ENCODE measurements around the gene FIBP.

FIBP gene

DNA sequence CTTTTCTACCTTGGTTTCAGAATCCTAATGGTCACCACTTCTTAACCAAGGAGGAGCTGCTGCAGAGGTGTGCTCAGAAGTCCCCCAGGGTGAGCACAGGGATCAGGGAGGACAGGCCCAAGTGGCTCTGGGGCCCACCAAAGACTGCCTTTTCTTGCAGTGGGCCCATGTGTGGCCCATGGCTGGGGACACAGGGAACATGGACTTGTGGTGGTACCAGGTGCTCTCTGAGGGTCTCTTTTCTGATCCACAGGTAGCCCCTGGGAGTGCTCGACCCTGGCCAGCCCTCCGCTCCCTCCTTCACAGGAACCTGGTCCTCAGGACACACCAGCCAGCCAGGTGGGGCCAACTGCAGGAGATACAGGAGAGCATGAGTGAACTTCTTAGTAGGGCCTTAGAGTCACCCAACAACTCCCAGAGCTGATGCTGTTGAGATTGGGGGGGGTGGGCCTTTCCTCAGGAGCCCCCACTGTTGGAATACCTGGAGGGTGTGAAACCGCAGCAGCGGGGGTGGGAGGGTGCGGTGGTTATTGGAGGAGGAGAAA, 26.0 kb downstream of the FIBP start:
- H3K4me3 ChIP-seq (ENCODE audit: control insufficient read depth, low read depth, low read length), result no peak overlapping the region
- TF ChIP-seq, protein P1, sequence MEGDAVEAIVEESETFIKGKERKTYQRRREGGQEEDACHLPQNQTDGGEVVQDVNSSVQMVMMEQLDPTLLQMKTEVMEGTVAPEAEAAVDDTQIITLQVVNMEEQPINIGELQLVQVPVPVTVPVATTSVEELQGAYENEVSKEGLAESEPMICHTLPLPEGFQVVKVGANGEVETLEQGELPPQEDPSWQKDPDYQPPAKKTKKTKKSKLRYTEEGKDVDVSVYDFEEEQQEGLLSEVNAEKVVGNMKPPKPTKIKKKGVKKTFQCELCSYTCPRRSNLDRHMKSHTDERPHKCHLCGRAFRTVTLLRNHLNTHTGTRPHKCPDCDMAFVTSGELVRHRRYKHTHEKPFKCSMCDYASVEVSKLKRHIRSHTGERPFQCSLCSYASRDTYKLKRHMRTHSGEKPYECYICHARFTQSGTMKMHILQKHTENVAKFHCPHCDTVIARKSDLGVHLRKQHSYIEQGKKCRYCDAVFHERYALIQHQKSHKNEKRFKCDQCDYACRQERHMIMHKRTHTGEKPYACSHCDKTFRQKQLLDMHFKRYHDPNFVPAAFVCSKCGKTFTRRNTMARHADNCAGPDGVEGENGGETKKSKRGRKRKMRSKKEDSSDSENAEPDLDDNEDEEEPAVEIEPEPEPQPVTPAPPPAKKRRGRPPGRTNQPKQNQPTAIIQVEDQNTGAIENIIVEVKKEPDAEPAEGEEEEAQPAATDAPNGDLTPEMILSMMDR (IDR thresholded peaks at IDR 0.05; ENCODE audit: control insufficient read depth, insufficient read depth, low read depth, low read length, missing control alignments), result no peak

DNA sequence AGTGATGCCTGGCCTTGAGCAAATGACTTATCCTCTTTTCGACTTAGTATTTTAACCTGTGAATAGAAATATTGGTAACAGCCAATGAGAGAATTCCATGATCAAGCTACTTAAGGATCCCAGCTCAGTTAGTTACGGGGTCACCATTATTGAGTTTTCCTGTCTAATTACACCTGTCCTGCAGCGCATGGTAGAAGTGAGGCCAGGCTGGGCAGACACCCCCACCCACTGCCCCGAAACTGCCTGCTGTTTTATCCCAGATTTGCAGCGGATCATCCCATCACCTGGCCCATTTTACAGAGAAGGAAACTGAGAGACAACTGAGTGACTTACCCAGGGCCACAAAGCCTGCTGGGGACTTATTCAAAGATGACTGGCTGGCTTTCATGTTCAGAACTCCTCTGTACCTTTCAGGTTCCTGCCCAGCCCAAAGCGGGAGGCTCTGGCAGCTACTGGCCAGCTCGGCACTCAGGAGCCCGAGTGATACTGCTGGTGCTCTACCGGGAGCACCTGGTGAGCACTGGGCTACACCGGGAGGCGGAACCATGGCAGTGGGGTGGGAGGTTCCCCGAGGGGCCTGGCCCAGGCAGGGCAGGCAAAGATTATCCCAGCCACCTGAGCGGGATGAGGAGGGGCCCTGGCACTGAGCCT, 26.6 kb downstream of the FIBP start:
- no peak for DNase-seq (ENCODE audit: low read depth)
- H3K4me3 ChIP-seq (ENCODE audit: control insufficient read depth, low read depth, low read length), result peak overlapping the region; percentile 84
- TF ChIP-seq, protein P1 (IDR thresholded peaks at IDR 0.05; ENCODE audit: control insufficient read depth, insufficient read depth, low read depth, low read length, missing control alignments), result no peak

More for the DNA sequence above, 26.0 kb downstream of the FIBP start:
- no peak for DNase-seq (ENCODE audit: low read depth)

DNA sequence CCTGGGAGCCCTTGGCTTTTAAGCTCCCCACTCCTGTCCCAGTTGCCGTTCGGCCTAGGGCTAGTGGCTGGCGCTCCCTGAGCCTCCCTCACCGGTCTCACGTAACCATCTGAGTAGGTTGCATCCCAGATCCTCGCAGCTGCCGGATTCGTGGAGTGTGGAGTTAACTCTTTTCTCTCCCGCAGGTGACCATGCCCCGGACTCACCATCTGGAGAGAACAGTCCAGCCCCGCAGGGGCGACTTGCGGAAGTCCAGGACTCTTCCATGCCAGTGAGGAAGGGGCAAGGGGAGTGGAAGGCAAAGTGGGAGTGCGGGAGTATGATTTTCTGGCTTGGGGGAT, 27.1 kb downstream of the FIBP start:
- H3K4me3 ChIP-seq (ENCODE audit: control insufficient read depth, low read depth, low read length), result peak overlapping the region; percentile 84
- TF ChIP-seq, protein P1 (IDR thresholded peaks at IDR 0.05; ENCODE audit: control insufficient read depth, insufficient read depth, low read depth, low read length, missing control alignments), result no peak
- no peak for DNase-seq (ENCODE audit: low read depth)

DNA sequence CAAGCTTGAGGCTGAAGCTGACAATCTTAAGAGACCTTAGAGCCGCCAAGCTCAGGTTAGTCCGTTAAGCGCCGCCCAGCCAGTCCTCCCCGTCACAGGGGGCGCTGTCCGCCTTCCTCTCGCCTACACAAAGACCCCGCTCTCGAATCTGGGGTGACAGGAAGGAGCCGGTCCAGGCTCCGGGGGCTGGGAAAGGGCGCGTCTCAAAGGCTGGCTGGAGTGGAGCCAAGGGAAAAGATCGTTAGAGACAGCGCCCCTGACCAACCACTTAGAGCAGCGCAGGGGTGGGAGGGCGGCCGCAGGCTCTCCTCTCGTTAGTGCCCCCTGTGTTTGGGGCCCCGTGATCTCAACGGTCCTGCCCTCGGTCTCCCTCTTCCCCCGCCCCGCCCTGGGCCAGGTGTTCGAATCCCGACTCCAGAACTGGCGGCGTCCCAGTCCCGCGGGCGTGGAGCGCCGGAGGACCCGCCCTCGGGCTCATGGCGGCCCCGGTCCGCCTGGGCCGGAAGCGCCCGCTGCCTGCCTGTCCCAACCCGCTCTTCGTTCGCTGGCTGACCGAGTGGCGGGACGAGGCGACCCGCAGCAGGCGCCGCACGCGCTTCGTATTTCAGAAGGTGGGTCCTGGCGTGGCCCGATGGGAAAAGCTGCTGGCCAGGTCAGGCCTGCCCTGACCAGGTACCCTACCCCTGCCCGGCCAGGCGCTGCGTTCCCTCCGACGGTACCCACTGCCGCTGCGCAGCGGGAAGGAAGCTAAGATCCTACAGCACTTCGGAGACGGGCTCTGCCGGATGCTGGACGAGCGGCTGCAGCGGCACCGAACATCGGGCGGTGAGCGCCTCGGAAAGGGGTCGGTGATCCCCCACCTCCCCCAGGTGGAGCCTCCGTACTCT, 27.8 kb downstream of the FIBP start, which contains the start of gene MUS81:
Gene MUS81 (plus strand): TSS at position 156 of the 887 bp plus-strand sequence. CDS start 321 bp downstream, at position 477.
- peak; percentile 88 for DNase-seq (ENCODE audit: low read depth)
- TF ChIP-seq, protein P1 (IDR thresholded peaks at IDR 0.05; ENCODE audit: control insufficient read depth, insufficient read depth, low read depth, low read length, missing control alignments), result peak; percentile 92
- peak within 1 kb of the TSS; percentile 84 for H3K4me3 ChIP-seq (ENCODE audit: control insufficient read depth, low read depth, low read length)

DNA sequence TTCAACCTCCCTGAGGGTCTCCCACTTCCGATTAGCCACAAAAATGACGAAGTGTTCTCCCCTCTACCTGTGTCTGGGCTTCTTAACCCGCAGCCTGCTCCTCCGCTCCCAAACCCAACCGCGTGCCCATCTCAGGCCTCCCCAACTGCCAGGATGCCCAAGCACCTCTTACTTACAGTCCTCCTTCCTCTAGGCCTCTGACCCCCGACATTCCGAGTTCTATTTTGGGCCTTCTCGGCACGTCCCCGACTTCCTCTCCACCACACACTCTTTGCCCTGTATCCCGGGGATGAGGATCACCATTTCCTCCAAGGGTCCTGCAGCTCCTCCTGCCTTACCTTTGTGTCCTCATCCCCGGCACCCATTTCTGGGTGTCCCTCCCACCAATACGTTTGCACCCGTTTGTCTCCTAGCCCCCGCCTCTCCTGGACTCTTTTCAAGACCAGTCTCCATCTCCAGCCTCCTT, 28.4 kb downstream of the FIBP start:
- H3K4me3 ChIP-seq (ENCODE audit: control insufficient read depth, low read depth, low read length), result peak overlapping the region; percentile 84
- TF ChIP-seq, protein P1 (IDR thresholded peaks at IDR 0.05; ENCODE audit: control insufficient read depth, insufficient read depth, low read depth, low read length, missing control alignments), result no peak
- no peak for DNase-seq (ENCODE audit: low read depth)

DNA sequence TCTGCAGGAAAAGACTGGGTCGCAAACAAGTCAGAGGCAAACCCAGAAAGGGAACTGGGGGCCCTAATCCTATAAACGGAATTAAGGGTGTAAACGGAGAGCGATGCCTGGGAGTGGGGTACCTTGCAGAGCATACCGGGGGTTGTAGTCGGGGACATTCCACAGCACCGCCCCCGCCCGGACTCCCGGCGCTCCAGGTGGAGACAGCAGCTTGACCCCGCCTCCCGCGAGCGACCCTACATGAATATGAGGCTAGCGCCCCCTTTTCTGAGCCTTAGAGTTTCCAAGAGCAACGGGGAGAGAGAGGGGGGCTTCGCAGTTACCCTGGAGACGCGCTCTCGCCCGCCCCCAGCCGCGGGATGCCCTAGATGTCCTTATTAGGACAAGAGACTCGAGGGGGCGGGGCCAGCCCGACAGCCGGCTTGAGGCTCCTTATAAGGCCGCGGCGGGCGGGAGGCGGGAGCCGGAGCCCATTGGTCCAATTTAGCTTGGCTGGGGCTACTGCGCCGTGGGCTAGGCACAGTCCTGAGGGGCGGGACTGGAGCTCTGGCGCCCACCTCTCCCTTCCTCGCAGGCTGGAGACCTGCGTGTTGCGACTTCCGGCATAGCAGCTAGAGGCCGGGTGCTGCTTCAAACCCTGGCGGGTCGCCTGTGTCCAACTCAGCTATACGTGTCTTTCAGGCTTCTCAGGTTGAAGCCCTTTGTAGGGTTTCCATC, 29.0 kb downstream of the FIBP start:
- peak; percentile 83 for DNase-seq (ENCODE audit: low read depth)
- H3K4me3 ChIP-seq (ENCODE audit: control insufficient read depth, low read depth, low read length), result peak overlapping the region; percentile 84
- TF ChIP-seq, protein P1 (IDR thresholded peaks at IDR 0.05; ENCODE audit: control insufficient read depth, insufficient read depth, low read depth, low read length, missing control alignments), result no peak

All from AG09309 (cell line).